Mucosa of descending colon (tissue), 3 donors: ENCODE results near the gene PKDCC. TPM values are rescaled to one million over a fixed set of nuclear protein-coding genes. Genes with fewer than 3 reads are reported as not detected.

Experiments used
- ATAC-seq: fragments of 200-7000 bp; cut with Tn5 transposase; one replicate; pipeline ENCODE4 v1.9.1; 2020; ENCODE audit warnings: mild to moderate bottlenecking, moderate library complexity
- DNase-seq, 3 donors: peaks; one replicate each; pipeline ENCODE4 v3.0.0-alpha.2; 2020
- H3K36me3 ChIP-seq: fragments of 200-600 bp; one replicate; pipeline ENCODE4 v1.8.0; 2021; ENCODE audit warnings: low read depth, mild to moderate bottlenecking
- H3K4me1 ChIP-seq: fragments of 200-600 bp; one replicate; pipeline ENCODE4 v1.8.0; 2021; ENCODE audit warnings: low read depth, mild to moderate bottlenecking
- H3K4me3 ChIP-seq: fragments of 200-600 bp; one replicate; pipeline ENCODE4 v1.8.0; 2021; ENCODE audit warnings: mild to moderate bottlenecking
- H3K9me3 ChIP-seq: fragments of 200-600 bp; one replicate; pipeline ENCODE4 v1.8.0; 2021; ENCODE audit warnings: mild to moderate bottlenecking
- intact Hi-C, 2 donors: fragments of 100-400 bp; cut with DNase I in 1 of 2; cut with micrococcal nuclease in 1 of 2; formaldehyde crosslinking; loops; one replicate each; pipeline versions ENCODE4 v1.11.0 to v1.11.1; 2022; cut with DNase I, micrococcal nuclease
- total RNA-seq, 3 donors: library from RNA; stranded (reverse); fragmentation: NEBNext Ultra II Directional in 2 of 3; extraction: Animal tissue kit (Norgen Biotek cat#: 25700) in 2 of 3; gene quantifications; one replicate each; pipeline versions ENCODE4 v1.2.1 to v1.2.4, GENCODE V29; 2021 to 2023
- TF ChIP-seq, protein P1 (sequence below): fragments of 200-600 bp; IDR thresholded peaks from one replicate; pipeline ENCODE4 v1.8.0; 2022; ENCODE audit warnings: antibody characterized with exemption, mild to moderate bottlenecking
- donor health status: DM: no; HTN: no; CAD: no; lungs with moderate emphysema.
- donor health status: DM: no; HTN: no; CAD: no.
- donor health status: DM: no; HTN: yes; CAD: no.

The PKDCC gene
- total RNA-seq, 3 donors from 2014 or later, result 79.3 to 88.8 (median 80.7) TPM

DNA sequence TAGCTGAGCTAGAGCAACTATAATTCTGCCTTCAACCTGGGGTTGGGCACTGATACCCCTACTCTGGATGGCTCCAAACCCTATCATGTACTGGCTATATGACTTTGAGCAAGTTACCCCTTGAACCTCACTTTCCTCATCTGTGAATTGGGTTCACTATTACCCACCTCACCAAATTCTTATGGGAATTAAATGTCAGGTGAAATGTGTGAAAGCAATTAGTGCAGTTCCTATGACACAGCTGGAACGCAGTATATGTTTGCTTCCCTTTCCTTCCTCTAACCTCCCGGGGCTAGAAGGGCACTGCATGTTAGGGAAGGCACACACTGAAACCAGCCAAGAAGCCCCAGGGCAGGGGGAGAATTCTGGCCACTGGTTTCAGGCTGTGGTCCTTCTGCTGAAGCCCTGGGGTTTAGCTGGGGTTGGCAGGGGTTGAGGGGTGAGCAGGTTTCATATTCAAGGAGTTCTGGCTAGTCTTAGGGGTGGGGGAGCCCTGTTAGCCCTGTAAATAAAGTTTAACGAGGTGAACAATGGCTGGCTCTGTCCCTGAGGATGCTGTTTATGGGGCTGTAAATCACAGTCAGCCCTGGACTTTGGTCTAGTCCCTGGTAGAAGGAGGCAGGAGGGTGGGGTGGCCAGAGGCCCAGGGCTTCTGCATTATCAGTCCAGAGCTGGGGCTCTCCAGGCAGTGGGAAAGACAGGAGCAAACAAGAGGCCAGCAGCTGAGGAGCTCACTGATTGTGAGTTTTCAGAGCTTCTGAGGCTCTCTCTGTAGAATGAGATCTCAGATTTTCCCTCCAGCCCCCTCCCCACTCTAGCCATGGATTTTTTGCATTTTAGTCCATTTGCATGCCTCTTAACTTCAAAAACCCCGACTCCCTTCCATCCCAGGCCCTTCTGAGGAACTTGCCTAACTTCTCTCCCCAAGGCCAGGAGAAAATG, 8.0 kb downstream of the PKDCC start:
- peak; percentile 84 to 93 (median 86) for DNase-seq
- Histone ChIP-seq H3K36me3 (no peaks in the 10 kb centered on the region), H3K9me3 (no peaks in the 10 kb centered on the region), H3K4me3 (no peak overlapping the region), H3K4me1 (peaks cover 75% of the 10 kb centered on the region)
- peak; percentile 80 for ATAC-seq
- intact Hi-C loops, result no loop called here
- TF ChIP-seq, protein P1, sequence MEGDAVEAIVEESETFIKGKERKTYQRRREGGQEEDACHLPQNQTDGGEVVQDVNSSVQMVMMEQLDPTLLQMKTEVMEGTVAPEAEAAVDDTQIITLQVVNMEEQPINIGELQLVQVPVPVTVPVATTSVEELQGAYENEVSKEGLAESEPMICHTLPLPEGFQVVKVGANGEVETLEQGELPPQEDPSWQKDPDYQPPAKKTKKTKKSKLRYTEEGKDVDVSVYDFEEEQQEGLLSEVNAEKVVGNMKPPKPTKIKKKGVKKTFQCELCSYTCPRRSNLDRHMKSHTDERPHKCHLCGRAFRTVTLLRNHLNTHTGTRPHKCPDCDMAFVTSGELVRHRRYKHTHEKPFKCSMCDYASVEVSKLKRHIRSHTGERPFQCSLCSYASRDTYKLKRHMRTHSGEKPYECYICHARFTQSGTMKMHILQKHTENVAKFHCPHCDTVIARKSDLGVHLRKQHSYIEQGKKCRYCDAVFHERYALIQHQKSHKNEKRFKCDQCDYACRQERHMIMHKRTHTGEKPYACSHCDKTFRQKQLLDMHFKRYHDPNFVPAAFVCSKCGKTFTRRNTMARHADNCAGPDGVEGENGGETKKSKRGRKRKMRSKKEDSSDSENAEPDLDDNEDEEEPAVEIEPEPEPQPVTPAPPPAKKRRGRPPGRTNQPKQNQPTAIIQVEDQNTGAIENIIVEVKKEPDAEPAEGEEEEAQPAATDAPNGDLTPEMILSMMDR, result no peak

- DNase-seq, result no peak
- peaks cover 81% of the 10 kb centered on the region for H3K4me1 ChIP-seq
- intact Hi-C loops, result no loop called here
- ATAC-seq, result no peak
- H3K4me3 ChIP-seq, result no peak overlapping the region
- no peaks in the 10 kb centered on the region for H3K9me3 ChIP-seq
- TF ChIP-seq, protein P1, result no peak
- H3K36me3 ChIP-seq, result no peaks in the 10 kb centered on the region
Observed at GRCh38 chr2:42057159-42057901, 9.5 kb downstream of the PKDCC start.

GRCh38 chr2:42057902-42058450, 10.2 kb downstream of the PKDCC start:
- peaks cover 78% of the 10 kb centered on the region for H3K4me1 ChIP-seq
- no peaks in the 10 kb centered on the region for H3K9me3 ChIP-seq
- intact Hi-C loops, result no loop called here
- DNase-seq (no peak), ATAC-seq (no peak)
- no peaks in the 10 kb centered on the region for H3K36me3 ChIP-seq
- TF ChIP-seq, protein P1, result no peak
- H3K4me3 ChIP-seq, result no peak overlapping the region

- intact Hi-C loops, result no loop called here
- Histone ChIP-seq H3K9me3 (no peaks in the 10 kb centered on the region), H3K4me1 (peaks cover 75% of the 10 kb centered on the region), H3K36me3 (no peaks in the 10 kb centered on the region), H3K4me3 (no peak overlapping the region)
- DNase-seq, result no peak
- TF ChIP-seq, protein P1, result no peak
- ATAC-seq, result no peak
Observed at GRCh38 chr2:42059261-42059898, 11.6 kb downstream of the PKDCC start.

GRCh38 chr2:42060028-42060427, 12.2 kb downstream of the PKDCC start:
- no peak for ATAC-seq
- Histone ChIP-seq H3K4me1 (peaks cover 69% of the 10 kb centered on the region), H3K4me3 (no peak overlapping the region), H3K36me3 (no peaks in the 10 kb centered on the region), H3K9me3 (no peaks in the 10 kb centered on the region)
- TF ChIP-seq, protein P1, result no peak
- no peak for DNase-seq
- intact Hi-C loops, result no loop called here
